HG03457 (cell line): ENCODE data around the gene RPL18.

Experiments used
- ATAC-seq: cut with Tn5 transposase; IDR thresholded peaks from one replicate; pipeline ENCODE4 v1.9.1; 2021; ENCODE audit warnings: moderate number of reproducible peaks; ENCODE audit not compliant: unreplicated experiment

RPL18 gene

DNA sequence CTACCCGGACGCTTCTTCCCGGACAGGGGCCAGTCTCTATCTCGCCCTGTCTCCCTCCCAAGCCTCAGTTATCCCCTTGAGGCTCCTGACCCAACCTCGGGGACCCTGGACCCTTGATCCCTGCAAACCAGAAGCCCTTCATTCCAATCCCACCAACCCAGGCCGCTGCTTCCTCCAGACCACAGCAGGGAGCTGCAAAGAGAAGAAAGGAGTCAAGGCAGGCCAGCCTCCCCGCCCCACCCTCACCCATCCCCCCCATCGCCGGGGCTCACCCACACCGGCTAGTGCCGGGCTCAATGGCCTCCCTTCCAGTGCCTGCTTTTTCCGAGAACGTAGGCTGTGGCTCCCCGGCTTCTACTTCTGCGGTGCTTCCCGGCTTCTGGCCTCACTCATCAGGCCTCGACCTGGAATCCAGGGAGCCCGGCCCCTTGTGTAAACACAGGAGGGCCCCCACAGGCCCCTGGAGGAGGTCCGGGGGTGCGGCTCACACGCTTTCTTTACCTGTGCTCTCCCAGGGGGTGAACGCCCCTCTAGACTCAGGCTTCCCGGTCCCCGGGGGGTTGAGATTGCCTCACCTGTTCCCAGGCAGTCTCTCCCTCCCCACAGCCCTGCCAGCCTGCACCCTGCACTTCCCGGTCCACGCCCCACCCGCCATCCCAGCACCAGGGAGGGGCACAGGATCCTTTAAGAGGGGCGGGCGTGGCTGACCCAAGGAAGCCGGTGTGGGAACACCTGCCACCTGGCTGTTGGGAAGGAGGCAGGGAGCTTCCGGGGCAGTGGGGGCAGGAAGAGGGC is 4.3 kb downstream of the RPL18 start, which contains the start of gene FAM83E:
Gene FAM83E (minus strand): TSS at position 641 of the 795 bp plus-strand sequence. CDS start 1,704 bp downstream, outside the sequence.
- no peak for ATAC-seq

DNA sequence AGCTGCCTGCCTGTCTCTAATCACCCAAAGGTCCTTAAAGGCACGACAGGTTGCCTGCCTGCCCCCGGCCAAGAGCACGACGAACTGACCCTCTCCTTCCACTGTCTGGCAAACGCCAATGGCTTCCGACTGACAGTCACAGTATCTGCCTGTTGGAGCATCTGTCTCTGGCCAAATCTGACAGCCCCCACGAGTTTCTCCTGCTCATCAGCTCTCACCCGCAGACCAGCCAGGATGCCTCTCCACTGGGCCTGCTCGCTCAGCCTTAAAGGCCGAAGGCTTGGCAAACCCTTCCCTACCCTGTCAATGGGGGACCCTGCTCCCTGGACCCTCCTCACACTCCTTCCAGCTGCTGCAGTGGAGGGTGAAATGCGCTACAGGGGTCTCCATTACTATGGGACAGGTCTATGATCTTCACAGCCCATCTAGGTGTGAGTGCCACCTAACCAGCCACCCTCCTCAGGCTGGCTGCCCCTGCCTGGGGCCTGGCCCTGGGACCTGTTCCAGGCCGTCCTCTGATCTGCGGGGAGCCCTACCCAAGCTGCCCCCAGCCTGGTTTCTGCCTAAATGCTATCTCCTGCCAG is 5.0 kb downstream of the RPL18 start:
- no peak for ATAC-seq

- ATAC-seq: no peak
These were observed 5.7 kb downstream of the RPL18 start for GRCh38 chr19:48613024-48613851.

GRCh38 chr19:48611872-48612271 is 7.1 kb downstream of the RPL18 start:
- no peak for ATAC-seq

DNA sequence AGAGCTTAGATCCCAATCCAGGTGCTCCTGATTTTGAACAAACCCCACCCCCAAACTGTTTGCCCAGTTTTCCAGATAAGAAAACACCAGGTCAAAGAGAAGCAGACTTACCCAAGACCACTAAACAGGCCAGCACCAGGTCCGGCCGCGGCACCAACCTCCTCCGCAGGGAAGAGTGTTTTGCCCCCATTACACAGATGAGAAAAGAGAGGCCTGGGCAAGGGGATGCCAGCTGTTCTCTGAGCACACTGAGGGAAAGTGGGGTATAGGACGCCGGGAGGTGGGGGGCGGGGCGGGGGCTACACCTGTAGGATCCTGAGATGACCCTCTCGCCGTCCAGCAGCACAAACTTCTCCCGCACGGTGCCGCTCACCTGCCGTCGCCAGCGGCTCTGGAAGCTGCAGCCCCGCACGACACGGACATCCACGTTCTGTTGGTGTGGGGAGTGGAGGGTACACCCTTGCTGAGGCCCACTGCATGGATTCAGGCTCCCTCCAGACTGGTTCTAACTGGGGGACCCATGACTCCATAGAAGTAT is 9.3 kb downstream of the RPL18 start:
- no peak for ATAC-seq

DNA sequence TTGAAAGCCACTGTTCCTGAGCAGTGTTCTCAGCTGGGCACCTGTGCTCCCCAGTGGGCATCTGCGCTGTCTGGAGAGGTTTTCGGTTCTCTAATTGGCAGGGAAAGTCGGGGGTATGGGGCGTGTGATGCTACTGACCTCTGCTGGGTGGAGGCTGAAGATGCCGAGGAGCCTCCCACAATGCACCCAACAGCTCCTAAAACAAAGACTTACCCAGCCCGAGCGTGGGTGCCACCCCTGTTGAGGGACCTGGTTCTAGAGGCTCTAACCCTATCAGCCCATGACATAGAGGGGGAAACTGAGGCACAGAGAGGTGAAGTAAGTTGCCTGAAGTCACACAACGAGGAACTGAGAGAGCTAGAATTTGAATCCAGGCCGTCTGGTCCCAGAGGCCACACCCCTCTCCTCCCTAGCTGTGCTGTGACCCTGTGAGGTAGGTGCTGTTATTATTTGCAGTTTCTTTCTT is 10.1 kb downstream of the RPL18 start:
- no peak for ATAC-seq

DNA sequence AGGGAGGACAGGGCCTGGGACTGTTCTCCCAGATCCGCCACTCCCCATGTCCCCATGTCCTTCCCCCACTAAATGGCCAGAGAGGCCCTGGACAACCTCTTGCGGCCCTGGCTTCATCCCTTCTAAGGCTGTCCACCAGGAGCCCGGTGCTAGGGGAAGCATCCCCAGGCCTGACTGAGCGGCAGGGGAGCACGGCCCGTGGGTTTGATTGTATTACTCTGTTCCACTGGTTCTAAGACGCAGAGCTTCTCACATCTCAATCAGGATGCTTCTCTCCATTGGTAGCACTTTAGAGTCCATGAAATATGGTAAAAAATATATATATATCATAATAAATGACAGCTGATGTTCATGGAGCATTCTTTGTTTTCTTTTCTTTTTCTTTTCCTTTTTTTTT is 11.6 kb downstream of the RPL18 start:
- no peak for ATAC-seq

- ATAC-seq: no peak
These were observed 12.3 kb downstream of the RPL18 start, which contains the start of gene SPACA4 for GRCh38 chr19:48606463-48607358. TSS of gene SPACA4 (plus strand) at chr19:48606742. CDS start at chr19:48606979, 237 bp downstream.

GRCh38 chr19:48603850-48604249 is 15.1 kb downstream of the RPL18 start:
- ATAC-seq: no peak

- ATAC-seq: no peak
These were observed 15.5 kb downstream of the RPL18 start for GRCh38 chr19:48603449-48603848.

DNA sequence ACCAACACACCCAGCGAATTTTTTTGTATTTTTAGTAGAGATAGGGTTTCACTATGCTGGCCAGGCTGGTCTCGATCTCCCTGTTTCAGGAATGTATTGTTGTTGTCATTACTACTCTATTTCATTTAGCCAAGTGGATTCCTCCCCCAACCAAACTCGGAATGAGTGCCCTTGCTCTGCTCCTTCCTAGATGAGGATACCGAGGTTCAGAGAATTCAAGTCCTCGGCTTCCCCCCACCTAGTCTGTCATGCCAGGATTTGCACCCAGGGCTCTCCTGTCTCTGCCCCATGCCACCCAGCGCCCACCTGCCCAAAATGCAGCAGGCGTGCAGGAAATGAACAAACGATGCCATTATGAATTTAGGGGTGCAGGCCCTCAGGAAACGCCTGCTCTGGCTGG is 16.0 kb downstream of the RPL18 start:
- ATAC-seq: no peak

GRCh38 chr19:48600679-48601417 is 18.1 kb downstream of the RPL18 start:
- no peak for ATAC-seq

DNA sequence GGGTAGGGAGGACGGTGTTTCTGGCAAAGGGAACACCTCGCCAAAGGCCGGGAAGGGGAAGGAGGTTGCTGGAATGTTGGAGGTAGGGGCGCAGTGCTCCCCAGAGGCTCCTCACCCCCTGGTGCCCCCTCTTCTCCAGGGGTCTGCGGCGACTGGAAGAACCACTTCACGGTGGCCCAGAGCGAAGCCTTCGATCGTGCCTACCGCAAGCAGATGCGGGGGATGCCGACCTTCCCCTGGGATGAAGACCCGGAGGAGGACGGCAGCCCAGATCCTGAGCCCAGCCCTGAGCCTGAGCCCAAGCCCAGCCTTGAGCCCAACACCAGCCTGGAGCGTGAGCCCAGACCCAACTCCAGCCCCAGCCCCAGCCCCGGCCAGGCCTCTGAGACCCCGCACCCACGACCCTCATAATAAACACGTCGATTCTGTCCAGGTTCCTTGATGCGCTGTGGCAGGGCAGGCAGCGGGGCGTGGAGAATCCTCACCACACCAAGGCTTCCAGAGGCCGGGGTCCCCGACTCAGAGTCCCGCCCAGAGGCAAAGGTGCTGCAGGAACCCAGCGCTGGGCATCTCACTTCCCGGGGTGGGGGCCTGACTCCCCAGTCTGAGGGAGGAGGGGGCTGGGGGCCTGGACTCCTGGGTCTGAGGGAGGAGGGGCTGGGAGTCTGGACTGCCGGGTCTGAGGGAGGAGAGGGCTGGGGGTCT is 19.8 kb downstream of the RPL18 start:
- ATAC-seq: no peak

DNA sequence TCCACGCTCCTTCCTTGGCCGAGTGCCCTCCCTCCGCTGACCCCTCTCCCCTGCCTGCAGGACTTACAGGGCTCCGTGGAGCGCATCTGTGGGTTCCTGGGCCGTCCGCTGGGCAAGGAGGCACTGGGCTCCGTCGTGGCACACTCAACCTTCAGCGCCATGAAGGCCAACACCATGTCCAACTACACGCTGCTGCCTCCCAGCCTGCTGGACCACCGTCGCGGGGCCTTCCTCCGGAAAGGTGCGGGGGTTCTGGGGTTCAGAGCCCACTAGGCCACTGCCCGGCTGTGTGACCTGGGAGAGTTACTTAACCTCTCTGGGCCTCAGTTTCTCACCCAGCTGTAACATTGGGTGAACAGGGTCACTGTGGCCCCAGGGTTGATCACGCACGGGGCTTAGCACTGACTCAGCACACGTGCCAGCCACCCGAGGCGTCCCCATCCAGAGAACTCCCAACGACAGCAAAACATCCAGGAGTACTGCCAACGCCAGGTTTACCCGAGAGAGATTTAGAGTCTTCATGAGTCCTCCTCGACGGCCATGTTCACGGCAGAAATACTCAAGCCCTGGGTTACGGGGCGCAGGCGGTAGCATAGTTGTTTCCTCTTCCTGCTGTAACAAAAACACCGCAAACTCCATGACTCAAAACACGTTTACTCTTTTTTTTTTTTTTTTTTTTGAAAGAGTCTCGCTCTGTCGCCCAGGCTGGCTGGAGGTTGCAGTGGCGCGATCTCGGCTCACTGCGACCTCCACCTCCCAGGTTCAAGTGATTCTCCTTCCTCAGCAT is 22.1 kb downstream of the RPL18 start:
- ATAC-seq: no peak

GRCh38 chr19:48596237-48596636 is 22.7 kb downstream of the RPL18 start:
- ATAC-seq: no peak

- ATAC-seq: no peak
These were observed 23.1 kb downstream of the RPL18 start for GRCh38 chr19:48595833-48596232.

- no peak for ATAC-seq
These were observed 23.8 kb downstream of the RPL18 start for GRCh38 chr19:48595171-48595570.

GRCh38 chr19:48591021-48591420 is 28.0 kb downstream of the RPL18 start:
- no peak for ATAC-seq
